GM23338 (cell line): Measurements from ENCODE around the gene CYP26B1. TPM values are rescaled to one million over a fixed set of nuclear protein-coding genes. Genes with fewer than 3 reads are reported as not detected.

ENCODE experiments used
- ATAC-seq: fragments of 200-7000 bp; cut with Tn5 transposase; 3 replicates; pipeline ENCODE4 v1.9.1; 2020
- DNase-seq: peaks from one replicate; pipeline ENCODE4 v3.0.0-alpha.2; 2015; ENCODE audit warnings: low spot score
- H2AFZ ChIP-seq: fragments of 200-600 bp; sonication (generic); 2 replicates; pipeline ENCODE4 v1.8.0; 2016; ENCODE audit warnings: antibody characterized with exemption, mild to moderate bottlenecking, moderate library complexity
- H3F3A ChIP-seq: fragments of 200-600 bp; sonication (generic); replicated peaks from 2 replicates; pipeline ENCODE4 v1.8.0; 2017; ENCODE audit warnings: antibody characterized with exemption, mixed run types, low read depth
- H3K27ac ChIP-seq: fragments of 200-600 bp; sonication (generic); 2 replicates; pipeline ENCODE4 v1.6.1; 2016; ENCODE audit warnings: low read depth
- H3K27me3 ChIP-seq: fragments of 200-600 bp; sonication (generic); 2 replicates; pipeline ENCODE4 v1.8.0; 2016; ENCODE audit warnings: mild to moderate bottlenecking, mixed run types, moderate library complexity; ENCODE audit not compliant: insufficient read depth
- H3K36me3 ChIP-seq: fragments of 200-600 bp; sonication (generic); 2 replicates; pipeline ENCODE4 v1.8.0; 2016; ENCODE audit warnings: mild to moderate bottlenecking; ENCODE audit not compliant: insufficient read depth
- H3K4me1 ChIP-seq: fragments of 200-600 bp; sonication (generic); 2 replicates; pipeline ENCODE4 v1.8.0; 2016; ENCODE audit warnings: mild to moderate bottlenecking, moderate library complexity; ENCODE audit not compliant: insufficient read depth
- H3K4me2 ChIP-seq: fragments of 200-600 bp; sonication (generic); 2 replicates; pipeline ENCODE4 v1.7.1; 2017; ENCODE audit warnings: mixed run types
- H3K4me3 ChIP-seq: fragments of 200-600 bp; sonication (generic); 2 replicates; pipeline ENCODE4 v1.6.1; 2016; ENCODE audit warnings: mixed run types
- H3K79me2 ChIP-seq: fragments of 200-600 bp; sonication (generic); replicated peaks from 2 replicates; pipeline ENCODE4 v1.8.0; 2017; ENCODE audit warnings: mild to moderate bottlenecking; ENCODE audit not compliant: insufficient read depth
- H3K9me2 ChIP-seq: fragments of 200-600 bp; sonication (generic); 2 replicates; pipeline ENCODE4 v1.8.0; 2017; ENCODE audit not compliant: insufficient read depth
- H4K20me1 ChIP-seq: fragments of 200-600 bp; sonication (generic); replicated peaks from 2 replicates; pipeline ENCODE4 v1.8.0; 2017; ENCODE audit warnings: mild to moderate bottlenecking; ENCODE audit not compliant: insufficient read depth
- H3K27ac Mint-ChIP-seq: 2 replicates; pipeline ENCODE4 v1.8.0; 2020; ENCODE audit warnings: inconsistent platforms, mild to moderate bottlenecking, moderate library complexity, mixed read lengths
- H3K27me3 Mint-ChIP-seq: 3 replicates; pipeline ENCODE4 v1.8.0; 2022; ENCODE audit warnings: low read depth, mild to moderate bottlenecking, moderate library complexity, mixed read lengths, inconsistent platforms; ENCODE audit not compliant: insufficient read depth, poor library complexity
- H3K36me3 Mint-ChIP-seq: 3 replicates; pipeline ENCODE4 v1.8.0; 2021; ENCODE audit warnings: low read depth, mild to moderate bottlenecking, inconsistent platforms, moderate library complexity, mixed read lengths
- H3K4me1 Mint-ChIP-seq: 3 replicates; pipeline ENCODE4 v1.8.0; 2020; ENCODE audit warnings: mild to moderate bottlenecking, inconsistent platforms, mixed read lengths
- H3K4me3 Mint-ChIP-seq: 3 replicates; pipeline ENCODE4 v1.8.0; 2021; ENCODE audit warnings: moderate library complexity, mild to moderate bottlenecking, inconsistent platforms, mixed read lengths
- H3K9me3 Mint-ChIP-seq: 3 replicates; pipeline ENCODE4 v1.8.0; 2020; ENCODE audit warnings: moderate library complexity, mild to moderate bottlenecking, inconsistent platforms, mixed read lengths
- CREB1 ChIP-seq: fragments of 250-450 bp; sonication (Bioruptor Pico); IDR thresholded peaks from 2 replicates; pipeline ENCODE4 v1.5.0; 2020; ENCODE audit warnings: low read depth, mild to moderate bottlenecking, moderate library complexity
- CTCF ChIP-seq, 2 experiments: fragments of 200-600 bp in 1 of 2; sonication (generic) in 1 of 2; conservative IDR thresholded peaks; 2 replicates each; pipeline versions ENCODE4 v1.5.1 to v1.6.1; 2016 to 2017; ENCODE audit warnings: antibody characterized with exemption in 2 of 2, low read depth in 2 of 2, mild to moderate bottlenecking in 2 of 2, moderate library complexity in 1 of 2
- EZH2 ChIP-seq: fragments of 200-600 bp; sonication (generic); IDR thresholded peaks from one replicate; pipeline ENCODE4 v1.8.0; 2017; ENCODE audit warnings: antibody characterized with exemption, mild to moderate bottlenecking, low read depth; ENCODE audit not compliant: unreplicated experiment
- EZH2phosphoT487 ChIP-seq: fragments of 200-600 bp; sonication (generic); IDR thresholded peaks from one replicate; pipeline ENCODE4 v1.8.1; 2018; ENCODE audit warnings: antibody characterized with exemption; ENCODE audit not compliant: unreplicated experiment
- JUNB ChIP-seq: IDR thresholded peaks from one replicate; pipeline ENCODE4 v1.6.1; 2016; ENCODE audit warnings: antibody characterized with exemption; ENCODE audit not compliant: unreplicated experiment
- NANOG ChIP-seq: IDR thresholded peaks from 2 replicates; pipeline ENCODE4 v1.6.1; 2016; ENCODE audit warnings: antibody characterized with exemption, borderline replicate concordance
- POLR2AphosphoS5 ChIP-seq: IDR thresholded peaks from 2 replicates; pipeline ENCODE4 v1.6.1; 2016; ENCODE audit warnings: antibody characterized with exemption, low read depth
- STAT1 ChIP-seq: IDR thresholded peaks from one replicate; pipeline ENCODE4 v1.6.1; 2016; ENCODE audit warnings: antibody characterized with exemption; ENCODE audit not compliant: unreplicated experiment
- ZNF114 ChIP-seq: fragments of 250-450 bp; sonication (Bioruptor Pico); IDR thresholded peaks from 2 replicates; pipeline ENCODE4 v1.5.0; 2020; ENCODE audit warnings: mild to moderate bottlenecking, moderate library complexity
- ZNF331 ChIP-seq: fragments of 250-450 bp; sonication (Bioruptor Pico); IDR thresholded peaks from 2 replicates; pipeline ENCODE4 v1.5.0; 2020; ENCODE audit warnings: low read depth, mild to moderate bottlenecking, moderate library complexity
- ZNF462 ChIP-seq: fragments of 250-450 bp; sonication (Bioruptor Pico); IDR thresholded peaks from 2 replicates; pipeline ENCODE4 v1.5.0; 2020; ENCODE audit warnings: mild to moderate bottlenecking, moderate library complexity
- polyA plus RNA-seq: library from polyadenylated mRNA; unstranded; fragments of >200 nt; fragmentation: Nextera tagmentation; extraction: Ambion mirVana; gene quantifications from 2 replicates; pipeline ENCODE4 v1.2.1, GENCODE V29; 2016
- total RNA-seq: library from RNA; depleted of rRNA; stranded (reverse); fragments of >200 nt; shearing (Covaris generic); gene quantifications from 2 replicates; pipeline ENCODE4 v1.2.3, GENCODE V29; 2014

CYP26B1 gene
- total and polyA plus RNA-seq, 2 experiments from 2014 or later, result 0.05 to 0.31 TPM

GRCh38 chr2:72142570-72143440 lies 4.9 kb downstream of the CYP26B1 start:
- Mint-ChIP-seq H3K9me3 (peaks cover under 1% of the 10 kb centered on the region; the same call in 2 of the 3 replicates), H3K4me3 (peak overlapping the region; percentile 76), H3K27me3 (peaks cover 75% of the 10 kb centered on the region), H3K27ac (no peak overlapping the region), H3K4me1 (peaks cover 31% of the 10 kb centered on the region), H3K36me3 (no peaks in the 10 kb centered on the region; the same call in 2 of the 3 replicates)
- H3K9me2 ChIP-seq, result no peaks in the 10 kb centered on the region
- peak; percentile 18 for ATAC-seq
- no peak overlapping the region for H3K27ac ChIP-seq
- H3K4me1 ChIP-seq, result peaks cover 30% of the 10 kb centered on the region
- peak; percentile 73 for DNase-seq
- H3K79me2 ChIP-seq, result no peaks in the 10 kb centered on the region
- H3K4me3 ChIP-seq, result peak overlapping the region; percentile 77
- no peaks in the 10 kb centered on the region; the same call in 1 of the 2 replicates for H4K20me1 ChIP-seq
- H3K4me2 ChIP-seq, result peak overlapping the region; percentile 95
- H2AFZ ChIP-seq, result peak overlapping the region; percentile 81
- H3K36me3 ChIP-seq, result no peaks in the 10 kb centered on the region
- TF ChIP-seq EZH2, result peak; percentile 18
- no peak for TF ChIP-seq POLR2AphosphoS5
- H3K27me3 ChIP-seq, result peaks cover 92% of the 10 kb centered on the region
- 0 out of 2 replicates have a peak, but pooled peaks cover 3% of the 10 kb centered on the region for H3F3A ChIP-seq

- ATAC-seq (no peak), DNase-seq (no peak)
- peaks cover 69% of the 10 kb centered on the region for H3K27me3 Mint-ChIP-seq
- H3K27ac Mint-ChIP-seq, result no peak overlapping the region
- Histone ChIP-seq H3F3A (0 out of 2 replicates have a peak, but pooled peaks cover 3% of the 10 kb centered on the region), H3K36me3 (no peaks in the 10 kb centered on the region), H3K4me1 (peaks cover 30% of the 10 kb centered on the region), H3K9me2 (no peaks in the 10 kb centered on the region), H4K20me1 (no peaks in the 10 kb centered on the region; the same call in 1 of the 2 replicates), H3K27me3 (peaks cover 84% of the 10 kb centered on the region), H3K27ac (no peak overlapping the region), H3K4me3 (peak overlapping the region; percentile 77), H3K4me2 (peak overlapping the region; percentile 95; the same call in 1 of the 2 replicates), H3K79me2 (no peaks in the 10 kb centered on the region), H2AFZ (peak overlapping the region; percentile 81; the same call in 1 of the 2 replicates)
- H3K9me3 Mint-ChIP-seq, result no peaks in the 10 kb centered on the region; the same call in 1 of the 3 replicates
- no peaks in the 10 kb centered on the region; the same call in 2 of the 3 replicates for H3K36me3 Mint-ChIP-seq
- peak overlapping the region; percentile 61; the same call in 2 of the 3 replicates for H3K4me3 Mint-ChIP-seq
- H3K4me1 Mint-ChIP-seq, result peaks cover 33% of the 10 kb centered on the region
- no peak for TF ChIP-seq STAT1
- TF ChIP-seq ZNF114 (CRISPR knock-in tag), result no peak
- TF ChIP-seq CTCF (conservative IDR thresholded peaks at IDR 0.05; ENCODE audit: low read depth in 2 of 2), result no peak
- no peak for TF ChIP-seq CREB1
- TF ChIP-seq EZH2, result no peak
- TF ChIP-seq ZNF462 (CRISPR knock-in tag), result no peak
- TF ChIP-seq JUNB, result no peak
- no peak for TF ChIP-seq POLR2AphosphoS5
- TF ChIP-seq NANOG, result no peak
- no peak for TF ChIP-seq EZH2phosphoT487
- no peak for TF ChIP-seq ZNF331 (CRISPR knock-in tag)
Measured at GRCh38 chr2:72141881-72142451, 5.7 kb downstream of the CYP26B1 start.
